GM19240 (cell line): ENCODE results near the gene SH3TC2.

Experiments used
- DNase-seq: peaks from one replicate; pipeline ENCODE4 v3.0.0; 2011; ENCODE audit warnings: low spot score; ENCODE audit not compliant: insufficient read length

The SH3TC2 gene

DNA sequence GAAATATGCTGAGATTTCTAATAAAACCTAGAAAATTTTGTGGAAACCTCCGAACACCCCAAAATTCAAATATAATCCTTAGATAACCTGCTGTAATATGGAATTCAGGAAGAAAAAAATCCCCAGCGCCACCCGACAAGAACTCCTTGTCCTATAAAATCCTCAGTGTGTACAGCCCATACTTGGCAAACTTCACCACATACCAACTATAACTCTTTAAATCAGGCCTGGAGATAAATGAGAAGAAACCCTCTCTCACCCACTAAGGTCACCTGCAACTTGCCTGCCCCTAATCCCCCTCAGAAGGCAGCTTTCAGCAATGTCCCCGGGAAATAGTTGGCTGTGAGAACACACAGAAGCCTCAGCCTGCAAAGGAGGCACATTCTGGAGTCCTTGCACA lies 90.5 kb downstream of the SH3TC2 start:
- DNase-seq: no peak

DNA sequence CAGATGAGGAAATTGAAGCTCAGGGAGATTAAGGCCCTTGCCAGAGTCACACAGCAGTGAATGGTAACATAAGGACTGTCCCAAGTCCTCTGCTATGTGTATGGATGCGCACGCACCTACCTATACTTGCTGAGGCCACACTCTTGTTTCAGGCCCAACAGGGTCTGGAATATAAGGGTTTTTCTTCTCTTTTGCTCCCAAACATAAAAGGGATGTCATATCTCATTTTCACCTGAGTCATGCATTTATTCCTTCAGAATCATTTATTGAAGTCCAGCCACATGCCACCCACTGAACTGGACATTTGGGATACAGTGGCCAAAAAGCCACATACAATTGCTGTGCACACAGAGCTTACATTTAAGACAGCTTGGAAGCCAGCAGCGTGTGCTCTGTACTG lies 92.0 kb downstream of the SH3TC2 start:
- DNase-seq: no peak

DNA sequence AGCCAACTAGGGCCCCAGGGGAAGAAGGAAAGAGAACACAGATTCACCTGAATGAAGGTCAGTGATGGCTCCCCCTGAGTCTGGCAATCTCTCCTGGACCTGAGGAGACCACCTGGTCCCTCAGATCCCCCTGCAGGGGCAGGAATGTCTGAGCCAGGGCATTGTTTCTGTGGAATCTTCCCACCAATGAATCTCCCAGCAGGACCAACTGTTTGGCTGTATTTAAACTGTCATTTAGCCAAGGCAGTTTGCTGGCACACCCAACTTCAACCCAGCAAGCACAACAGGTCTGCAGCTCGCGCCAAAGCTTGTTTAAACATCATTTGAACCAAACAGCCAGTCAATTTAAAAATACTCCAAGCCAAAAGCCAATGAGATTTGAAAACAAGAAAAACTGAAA lies 92.6 kb downstream of the SH3TC2 start:
- DNase-seq: no peak

DNA sequence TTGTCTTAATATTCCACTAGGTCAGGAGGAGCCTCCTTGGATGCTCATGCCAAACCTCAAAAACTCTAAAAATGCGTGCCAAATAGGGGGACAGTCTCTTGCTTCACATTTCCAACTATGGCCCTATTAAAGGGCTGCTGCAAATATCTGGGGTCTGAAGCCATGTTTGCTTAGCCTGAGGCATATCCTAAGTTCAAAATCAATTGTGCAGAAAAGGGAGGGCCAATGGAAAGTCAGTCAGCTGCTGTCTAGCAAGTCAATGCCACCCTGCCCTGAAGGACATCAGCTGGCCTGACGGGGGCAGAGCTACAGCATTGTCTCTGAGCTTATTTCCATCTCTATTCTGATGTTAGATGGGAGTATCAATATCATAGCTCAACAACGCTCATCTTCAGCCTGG lies 93.6 kb downstream of the SH3TC2 start:
- DNase-seq: no peak

DNA sequence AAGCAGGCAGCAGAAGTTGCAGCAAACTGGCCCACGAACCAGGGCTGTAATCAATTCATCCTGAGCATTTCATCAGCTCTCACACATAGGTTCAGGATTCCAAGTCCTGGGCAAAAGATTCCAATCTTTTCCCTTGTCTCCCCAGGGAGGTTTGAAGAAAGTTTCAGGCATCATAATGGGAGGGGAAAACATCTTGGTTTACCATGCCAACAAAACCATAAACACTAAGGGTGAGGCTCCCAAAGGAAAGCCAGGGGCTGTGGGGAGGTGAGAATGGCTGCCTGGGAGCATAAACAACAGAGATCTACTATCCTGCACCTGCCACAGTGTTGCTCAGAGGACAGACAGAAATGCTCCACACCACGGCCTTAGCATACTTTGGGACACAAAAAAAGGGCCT lies 94.6 kb downstream of the SH3TC2 start:
- no peak for DNase-seq

DNA sequence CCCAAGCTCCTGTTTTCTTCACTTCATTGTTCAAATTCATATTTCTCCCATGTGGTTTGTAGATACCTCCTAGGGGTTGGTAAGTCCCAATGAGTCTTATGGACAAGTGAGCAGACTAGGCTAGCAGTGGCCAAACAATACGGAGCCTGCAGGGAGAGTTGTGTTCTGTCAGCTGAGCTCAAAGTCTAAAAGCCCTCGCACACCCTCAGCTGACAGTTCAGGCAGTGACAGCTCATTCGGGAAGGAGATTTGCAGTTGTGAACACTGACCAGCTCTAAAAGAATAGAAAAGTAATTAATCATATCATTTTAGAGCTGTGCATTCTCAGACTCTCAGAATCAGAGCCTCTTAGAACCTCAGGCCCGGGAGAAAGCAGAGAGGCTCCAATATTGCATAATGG lies 95.1 kb downstream of the SH3TC2 start:
- DNase-seq: no peak

DNA sequence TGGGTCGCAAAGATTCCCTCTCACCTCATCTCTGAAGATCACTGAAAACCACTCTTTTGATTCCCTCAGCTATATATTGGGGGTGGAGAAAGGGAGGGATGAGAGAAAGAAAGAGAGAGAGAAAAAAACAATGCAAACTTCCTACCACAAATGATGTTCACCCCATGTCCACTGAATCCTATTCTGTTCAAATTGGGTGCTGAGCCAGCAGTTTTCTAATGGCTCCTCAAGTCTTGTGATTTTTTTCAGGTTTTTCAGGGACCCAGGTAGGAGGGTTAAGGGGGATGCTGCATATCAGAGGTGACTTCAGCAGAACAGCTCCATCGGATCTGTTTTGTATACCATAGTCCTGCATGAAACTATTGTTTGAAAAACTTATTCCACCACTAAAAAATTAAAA lies 95.9 kb downstream of the SH3TC2 start:
- DNase-seq: no peak

DNA sequence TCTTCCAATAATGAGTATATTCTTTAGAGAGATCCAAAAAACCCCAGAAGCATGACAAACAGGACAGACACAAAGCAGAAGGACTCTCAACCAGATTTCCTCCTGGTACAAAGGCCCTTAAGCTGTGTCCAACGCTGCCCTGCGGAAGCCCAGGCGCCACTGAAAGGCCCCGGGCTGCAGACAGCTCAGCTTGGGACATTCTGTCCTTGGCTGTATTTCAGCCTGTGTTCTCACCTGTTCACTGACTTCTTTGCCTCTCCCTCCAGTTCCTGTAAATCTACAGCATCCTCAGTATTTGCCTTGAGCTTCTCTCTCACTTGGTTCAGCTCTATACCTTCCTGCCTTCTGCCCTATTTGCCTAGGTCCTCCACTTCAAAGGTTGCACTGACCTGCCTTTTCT lies 96.5 kb downstream of the SH3TC2 start:
- DNase-seq: no peak

DNA sequence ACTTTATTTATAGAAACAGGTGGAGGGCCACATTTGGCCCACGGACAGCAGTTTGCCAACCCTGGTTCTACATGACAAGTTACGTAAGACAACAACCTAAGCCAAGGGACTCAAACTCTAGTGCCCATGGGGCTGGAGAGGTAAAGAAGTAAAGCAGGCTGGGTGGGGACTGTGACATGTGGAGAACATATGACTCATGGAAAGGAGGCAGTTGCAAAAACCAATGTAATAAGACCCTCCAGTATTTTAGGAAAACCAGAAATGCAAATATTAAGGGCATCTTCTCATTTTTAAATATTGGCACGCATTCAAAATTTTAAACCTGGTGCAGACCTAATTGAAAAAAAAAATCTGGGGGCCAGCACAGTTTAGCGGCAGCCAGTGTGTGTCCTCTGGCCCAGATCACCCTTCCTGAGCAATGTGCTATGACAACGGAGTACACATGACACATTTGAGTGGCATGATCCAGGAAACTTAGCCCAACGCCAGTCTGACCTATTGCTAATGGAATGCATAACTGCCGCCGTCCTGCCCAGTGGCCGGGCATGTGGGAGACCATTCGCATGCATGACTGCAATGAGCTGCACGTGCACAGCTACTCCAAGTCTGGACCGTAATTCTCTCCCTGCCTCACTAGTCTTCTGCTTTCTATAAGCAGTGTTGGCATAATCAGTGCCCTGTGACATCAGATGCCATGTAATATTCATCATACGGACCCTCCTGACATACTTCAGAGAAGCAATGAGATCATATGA lies 97.2 kb downstream of the SH3TC2 start:
- no peak for DNase-seq

DNA sequence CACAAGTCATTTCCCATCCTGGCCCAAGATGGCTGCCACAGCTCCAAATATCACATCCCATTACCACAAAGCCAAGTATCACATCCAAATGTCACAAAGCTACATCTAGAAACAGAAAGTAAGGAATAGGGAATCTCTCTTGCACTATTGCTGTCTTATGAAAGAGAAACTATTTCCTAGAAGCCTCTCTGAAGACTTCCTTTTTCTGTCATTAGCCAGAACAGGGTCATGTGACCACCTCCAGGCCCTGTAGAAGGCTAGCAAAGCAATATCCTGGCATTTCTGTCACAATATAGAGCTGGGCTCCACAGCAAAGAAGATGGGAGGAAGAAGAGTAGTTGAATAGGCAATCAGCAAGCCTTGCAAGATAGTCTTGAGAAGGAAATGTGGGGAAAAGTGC lies 99.2 kb downstream of the SH3TC2 start:
- no peak for DNase-seq

DNA sequence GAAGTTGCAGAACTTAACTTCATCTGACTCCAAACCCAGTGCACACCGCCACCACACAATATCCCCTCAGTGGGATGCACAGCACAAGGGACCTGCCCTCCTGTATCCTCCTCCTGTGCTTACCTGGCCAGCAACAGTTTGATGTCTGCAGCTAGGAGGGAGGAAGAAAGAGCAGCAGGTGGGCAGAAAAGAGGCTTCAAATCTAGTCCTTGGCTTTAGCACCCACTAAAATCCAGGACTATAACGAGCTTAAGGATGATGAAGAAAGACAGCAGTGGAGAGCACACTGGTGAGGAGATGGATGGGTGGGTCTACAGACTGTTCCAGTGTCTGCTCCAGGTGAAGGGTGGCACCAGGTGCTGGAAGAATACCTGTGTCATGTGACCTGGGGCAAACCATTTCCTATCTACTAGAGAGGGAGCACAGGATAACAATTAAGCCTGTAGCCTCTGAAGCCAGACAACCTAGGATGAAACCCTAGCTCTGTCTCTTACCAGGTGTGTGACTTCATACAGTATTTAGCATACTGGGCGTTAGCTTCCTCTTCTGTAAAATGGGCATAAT lies 100.0 kb downstream of the SH3TC2 start:
- no peak for DNase-seq

DNA sequence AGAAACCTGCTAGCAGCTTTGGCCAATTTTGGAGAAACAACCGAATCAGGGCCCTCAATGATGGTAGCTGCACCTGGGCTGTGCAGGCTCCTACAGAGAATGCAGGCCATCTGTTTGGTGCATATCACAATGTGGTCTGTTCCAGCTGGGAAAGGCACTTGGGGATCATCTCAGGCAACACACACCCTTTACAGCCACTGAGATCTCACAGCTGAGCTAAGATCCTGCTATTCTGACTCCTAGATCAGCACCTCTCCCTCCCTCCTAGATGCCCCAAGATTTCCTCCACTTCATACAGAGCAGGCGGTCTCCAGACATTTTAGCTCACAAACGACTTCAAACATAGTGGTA lies 100.7 kb downstream of the SH3TC2 start:
- DNase-seq: no peak

DNA sequence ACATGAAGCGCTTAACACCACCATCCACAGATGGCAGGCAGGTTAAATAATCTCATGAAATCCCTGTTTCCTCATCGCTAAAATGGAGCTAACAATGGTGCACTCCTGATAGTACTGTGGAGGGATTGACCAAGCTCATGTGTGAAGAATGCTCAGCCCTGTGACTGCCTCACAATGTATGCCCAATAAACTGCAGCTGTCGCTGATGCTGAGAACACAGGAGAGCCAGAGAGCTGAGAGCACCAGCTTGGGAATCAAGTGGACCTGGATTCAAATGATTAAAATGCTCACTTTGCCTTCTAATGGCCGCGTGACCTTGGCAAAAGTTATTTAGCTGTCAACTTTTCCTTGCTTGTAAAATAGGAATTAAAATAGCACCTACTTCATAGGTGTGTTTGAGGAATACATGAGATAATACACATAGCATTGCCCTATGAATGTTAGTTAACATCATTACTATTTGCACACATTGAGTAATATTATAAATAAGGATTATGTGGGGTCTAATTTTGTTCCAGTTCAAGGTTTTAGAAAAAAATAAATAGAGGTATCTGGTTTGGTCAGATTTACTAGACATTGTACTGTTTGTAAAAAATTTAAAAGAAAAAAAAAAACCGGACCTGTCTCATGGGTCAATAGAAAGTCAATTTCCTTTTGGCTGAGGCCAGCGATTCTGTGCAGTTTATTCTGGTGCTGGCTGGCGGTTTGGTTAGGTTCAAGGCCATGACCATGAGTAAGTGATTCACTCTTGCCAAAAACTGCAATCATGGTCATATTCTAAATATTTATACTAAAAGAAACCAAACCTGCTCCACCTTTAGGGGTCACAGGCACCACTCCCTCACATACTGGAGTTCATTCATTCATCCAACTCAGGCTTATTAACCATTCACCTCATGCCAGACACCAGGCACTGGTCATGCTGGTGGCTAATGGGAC lies 101.3 kb downstream of the SH3TC2 start:
- no peak for DNase-seq

DNA sequence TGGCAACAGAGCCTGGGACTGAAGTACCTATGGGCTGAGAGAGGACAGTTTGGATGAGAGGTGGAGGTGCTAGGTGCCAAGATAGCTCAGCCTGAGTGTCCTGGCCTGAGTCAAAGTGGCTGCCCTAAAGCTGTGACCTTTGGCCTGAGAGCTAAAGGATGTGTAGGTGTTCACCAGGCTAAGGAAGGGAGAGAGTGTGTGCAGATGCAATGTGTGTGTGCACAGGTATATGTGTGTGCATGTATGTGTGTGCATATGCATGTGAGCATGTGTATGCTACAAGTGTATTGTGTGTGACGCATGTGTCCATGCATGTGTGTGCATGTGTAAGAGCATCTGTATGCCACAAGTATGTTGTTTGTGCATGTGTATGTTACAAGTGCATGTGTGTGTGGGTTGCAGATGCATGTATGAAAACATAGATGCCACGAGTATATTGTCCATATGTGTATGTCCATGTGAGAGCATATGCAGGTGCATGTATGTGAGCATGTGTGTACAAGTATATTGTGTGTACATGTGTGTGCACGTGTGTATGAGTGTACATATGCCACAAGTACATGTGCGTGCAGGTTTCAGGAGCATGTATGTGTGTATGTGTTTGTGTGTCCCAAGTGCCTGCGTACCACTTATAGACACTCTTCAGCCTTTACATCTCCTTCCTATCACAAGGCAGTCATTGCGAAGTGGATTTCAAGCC lies 102.6 kb downstream of the SH3TC2 start:
- DNase-seq: no peak

DNA sequence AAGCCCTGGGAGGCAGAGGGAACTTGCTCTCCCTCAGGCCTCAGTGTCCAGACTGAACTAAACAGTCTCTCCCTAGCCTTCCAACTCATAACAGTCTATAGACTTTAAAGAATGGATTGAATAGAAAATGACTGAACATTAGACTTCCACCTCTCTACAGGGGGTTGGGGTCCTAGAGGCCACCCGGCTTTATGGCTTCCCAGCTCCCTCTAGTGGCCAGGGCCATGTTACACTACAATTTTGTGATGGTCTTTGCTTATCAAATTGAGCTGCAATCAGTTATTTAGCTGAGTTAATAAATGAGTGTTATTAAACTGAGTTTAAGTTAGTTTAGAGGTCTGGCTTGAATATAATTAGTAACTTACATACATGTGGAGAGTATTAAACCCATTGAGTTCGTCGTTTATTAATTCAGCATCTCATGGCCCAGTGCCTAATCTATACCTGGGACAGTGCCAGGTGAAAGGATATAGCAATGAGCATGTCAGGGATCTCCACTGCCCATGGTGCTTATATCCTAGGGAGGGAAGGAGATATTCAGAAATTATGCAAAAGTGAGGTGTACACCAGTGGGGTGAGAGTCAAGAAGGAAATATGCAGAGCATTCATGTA lies 105.2 kb downstream of the SH3TC2 start:
- peak; percentile 31 for DNase-seq

DNA sequence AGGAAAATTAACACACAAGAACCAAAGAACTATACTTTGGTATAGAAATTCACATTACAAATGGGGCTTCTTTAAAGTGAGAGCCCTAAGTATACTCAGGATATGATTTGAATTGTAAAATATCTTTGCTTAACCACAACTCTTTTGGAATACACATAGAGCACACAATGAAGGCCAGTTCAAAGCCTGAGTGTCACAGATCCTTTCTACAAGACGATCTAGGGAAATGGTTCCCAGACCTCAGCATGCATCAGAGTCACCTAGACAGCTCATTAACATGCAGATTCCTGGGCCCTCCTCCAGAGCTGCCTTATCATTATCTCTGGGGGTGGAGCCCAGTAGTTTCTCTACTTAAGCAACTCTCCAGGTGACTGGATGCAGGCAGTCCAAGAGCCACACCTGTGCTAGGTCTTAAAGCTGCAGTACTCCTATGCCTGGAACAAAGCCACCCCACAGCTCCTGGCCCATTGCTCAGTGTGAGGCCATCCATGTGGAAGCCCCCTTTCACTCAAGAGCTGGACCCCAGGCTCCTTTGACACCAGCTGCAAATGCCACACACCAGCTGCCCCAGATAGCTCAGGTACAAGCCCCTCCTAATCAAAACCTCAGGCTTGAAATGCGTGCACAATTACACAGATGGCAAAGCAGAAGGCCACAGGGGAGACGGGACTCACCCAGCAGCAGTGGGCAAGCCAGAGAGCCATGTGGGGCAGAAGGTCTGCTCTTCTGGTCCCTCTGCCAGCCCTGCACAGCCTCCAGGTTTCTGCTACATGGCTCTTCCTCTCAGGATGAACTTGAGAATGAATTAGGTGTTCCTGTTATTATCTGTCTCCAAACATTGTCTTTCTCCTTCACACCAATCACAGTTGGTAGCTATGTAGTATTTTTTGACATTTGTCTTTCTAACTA lies 106.1 kb downstream of the SH3TC2 start:
- DNase-seq: no peak
